ENCODE measurements around the gene RNF115. TPM values are rescaled to one million over a fixed set of nuclear protein-coding genes. Genes with fewer than 3 reads are reported as not detected.

RNF115 gene
- total RNA-seq, 1 donor from 2014 or later, result 15.9 TPM

DNA sequence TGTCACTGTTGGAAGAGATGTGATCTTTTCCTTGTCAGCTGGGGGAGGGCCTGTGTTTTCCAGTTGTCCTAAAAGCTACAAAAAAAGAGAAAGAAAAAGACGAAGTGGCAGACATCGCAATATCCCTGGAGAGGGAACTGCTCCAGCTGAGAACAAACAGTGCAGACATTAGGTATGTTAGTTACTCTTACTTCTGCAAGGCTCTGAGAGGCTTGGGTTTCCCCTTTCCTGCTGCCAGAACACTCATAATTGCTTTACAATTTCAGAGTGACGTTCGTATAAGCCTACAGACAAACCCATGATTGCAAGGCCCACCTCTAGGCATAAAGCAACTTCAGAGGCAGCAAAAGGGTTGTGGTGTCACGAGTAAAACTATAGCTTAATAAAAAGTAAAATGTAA lies 73.5 kb downstream of the RNF115 start:
- TF ChIP-seq, protein P1, sequence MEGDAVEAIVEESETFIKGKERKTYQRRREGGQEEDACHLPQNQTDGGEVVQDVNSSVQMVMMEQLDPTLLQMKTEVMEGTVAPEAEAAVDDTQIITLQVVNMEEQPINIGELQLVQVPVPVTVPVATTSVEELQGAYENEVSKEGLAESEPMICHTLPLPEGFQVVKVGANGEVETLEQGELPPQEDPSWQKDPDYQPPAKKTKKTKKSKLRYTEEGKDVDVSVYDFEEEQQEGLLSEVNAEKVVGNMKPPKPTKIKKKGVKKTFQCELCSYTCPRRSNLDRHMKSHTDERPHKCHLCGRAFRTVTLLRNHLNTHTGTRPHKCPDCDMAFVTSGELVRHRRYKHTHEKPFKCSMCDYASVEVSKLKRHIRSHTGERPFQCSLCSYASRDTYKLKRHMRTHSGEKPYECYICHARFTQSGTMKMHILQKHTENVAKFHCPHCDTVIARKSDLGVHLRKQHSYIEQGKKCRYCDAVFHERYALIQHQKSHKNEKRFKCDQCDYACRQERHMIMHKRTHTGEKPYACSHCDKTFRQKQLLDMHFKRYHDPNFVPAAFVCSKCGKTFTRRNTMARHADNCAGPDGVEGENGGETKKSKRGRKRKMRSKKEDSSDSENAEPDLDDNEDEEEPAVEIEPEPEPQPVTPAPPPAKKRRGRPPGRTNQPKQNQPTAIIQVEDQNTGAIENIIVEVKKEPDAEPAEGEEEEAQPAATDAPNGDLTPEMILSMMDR (IDR thresholded peaks at IDR 0.05), result no peak
- peaks cover 47% of the 10 kb centered on the region for H3K36me3 Mint-ChIP-seq (ENCODE audit: unreplicated experiment)
- no peaks in the 10 kb centered on the region for H3K27me3 Mint-ChIP-seq (ENCODE audit: unreplicated experiment)
- peaks cover 17% of the 10 kb centered on the region for H3K4me1 Mint-ChIP-seq (ENCODE audit: unreplicated experiment)
- no peaks in the 10 kb centered on the region for H3K9me3 Mint-ChIP-seq (ENCODE audit: unreplicated experiment)
- no peak for DNase-seq (ENCODE audit: extremely low spot score, unreplicated experiment)
- no peak overlapping the region for H3K4me3 Mint-ChIP-seq (ENCODE audit: unreplicated experiment)
- H3K27ac Mint-ChIP-seq (ENCODE audit: unreplicated experiment), result no peak overlapping the region

DNA sequence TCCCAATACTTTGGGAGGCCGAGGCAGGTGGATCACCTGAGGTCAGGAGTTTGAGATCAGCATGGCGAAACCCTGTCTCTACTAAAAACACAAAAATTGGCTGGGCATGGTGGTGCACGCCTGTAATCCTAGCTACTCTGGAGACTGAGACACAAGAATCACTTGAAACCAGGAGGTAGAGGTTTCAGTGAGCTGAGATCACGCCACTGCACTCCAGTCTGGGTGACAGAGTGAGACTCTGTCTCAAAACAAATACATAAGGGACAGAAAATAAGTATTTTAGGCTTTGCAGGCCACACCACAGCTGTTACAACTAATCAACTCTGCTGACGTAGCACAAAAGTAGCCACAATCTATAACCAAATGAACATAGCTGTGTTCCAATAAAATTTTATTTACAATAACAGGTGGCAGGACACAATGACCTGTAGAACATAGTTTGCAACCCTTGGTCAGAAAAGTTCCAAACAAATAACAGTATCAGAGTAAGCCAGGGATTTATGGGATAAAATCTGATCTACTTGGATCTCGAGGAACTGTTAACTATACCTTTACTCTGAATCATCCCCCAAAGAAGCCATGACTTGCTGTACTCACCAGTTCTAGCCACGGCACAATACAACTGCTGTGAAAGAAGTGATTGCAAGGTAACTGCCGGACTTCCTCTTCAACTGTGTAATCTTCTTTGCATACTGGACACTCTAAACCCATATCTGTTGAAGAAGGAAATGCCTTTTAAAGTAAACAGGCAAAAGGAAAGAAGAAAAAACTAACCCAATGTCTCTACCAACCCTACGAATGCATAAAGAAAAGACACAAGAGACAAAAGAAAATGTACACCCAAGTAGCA lies 76.3 kb downstream of the RNF115 start:
- Mint-ChIP-seq H3K4me1 (ENCODE audit: unreplicated experiment) (peaks cover 14% of the 10 kb centered on the region), H3K36me3 (ENCODE audit: unreplicated experiment) (peaks cover 63% of the 10 kb centered on the region), H3K4me3 (ENCODE audit: unreplicated experiment) (no peak overlapping the region), H3K27me3 (ENCODE audit: unreplicated experiment) (no peaks in the 10 kb centered on the region), H3K9me3 (ENCODE audit: unreplicated experiment) (no peaks in the 10 kb centered on the region), H3K27ac (ENCODE audit: unreplicated experiment) (no peak overlapping the region)
- TF ChIP-seq, protein P1 (IDR thresholded peaks at IDR 0.05), result no peak
- DNase-seq (ENCODE audit: extremely low spot score, unreplicated experiment), result no peak

DNA sequence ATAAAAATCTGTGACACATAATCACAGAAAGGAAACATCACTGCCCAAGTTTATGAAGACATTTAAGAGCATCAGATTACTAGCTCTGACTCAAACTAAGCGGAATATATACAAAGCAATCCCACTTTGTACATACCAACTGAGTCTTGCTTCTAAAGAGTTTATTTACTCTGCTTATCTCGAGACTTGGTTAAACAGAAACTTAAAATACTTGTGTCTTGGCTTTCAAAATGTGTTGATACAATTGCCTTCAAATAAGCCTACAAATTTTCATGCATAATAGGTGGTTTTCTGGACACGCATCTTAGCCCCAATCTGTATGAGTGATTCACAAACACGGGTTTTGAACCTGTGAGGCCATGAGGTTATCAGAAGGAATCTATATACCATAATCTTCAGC lies 83.6 kb downstream of the RNF115 start:
- peaks cover 36% of the 10 kb centered on the region for H3K36me3 Mint-ChIP-seq (ENCODE audit: unreplicated experiment)
- DNase-seq (ENCODE audit: extremely low spot score, unreplicated experiment), result no peak

DNA sequence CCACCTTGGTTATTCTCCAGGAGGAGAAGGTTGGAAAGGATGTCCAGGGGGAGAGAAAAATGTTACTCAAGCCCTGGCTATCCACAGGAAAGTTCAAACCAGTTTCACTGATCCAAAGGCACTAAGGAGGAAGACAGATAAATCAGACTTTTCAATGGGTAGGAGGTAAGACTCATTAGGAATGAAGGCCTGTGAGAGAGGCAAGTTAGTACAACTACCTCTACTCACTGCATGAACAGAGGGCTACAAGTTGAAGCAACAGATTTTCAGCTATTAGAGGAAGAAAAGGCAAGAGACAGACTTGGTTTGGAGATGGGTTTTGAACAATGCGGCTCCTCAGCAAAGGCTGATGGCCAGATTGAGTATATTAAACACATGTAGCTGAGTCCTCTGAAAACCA lies 87.7 kb downstream of the RNF115 start:
- Mint-ChIP-seq H3K9me3 (ENCODE audit: unreplicated experiment) (no peaks in the 10 kb centered on the region), H3K4me1 (ENCODE audit: unreplicated experiment) (no peaks in the 10 kb centered on the region), H3K27me3 (ENCODE audit: unreplicated experiment) (no peaks in the 10 kb centered on the region), H3K27ac (ENCODE audit: unreplicated experiment) (no peak overlapping the region), H3K36me3 (ENCODE audit: unreplicated experiment) (peaks cover 9% of the 10 kb centered on the region), H3K4me3 (ENCODE audit: unreplicated experiment) (no peak overlapping the region)
- DNase-seq (ENCODE audit: extremely low spot score, unreplicated experiment), result no peak
- TF ChIP-seq, protein P1 (IDR thresholded peaks at IDR 0.05), result no peak

More for the DNA sequence above, 83.6 kb downstream of the RNF115 start:
- TF ChIP-seq, protein P1 (IDR thresholded peaks at IDR 0.05), result no peak
- Mint-ChIP-seq H3K27me3 (ENCODE audit: unreplicated experiment) (no peaks in the 10 kb centered on the region), H3K4me1 (ENCODE audit: unreplicated experiment) (no peaks in the 10 kb centered on the region), H3K9me3 (ENCODE audit: unreplicated experiment) (no peaks in the 10 kb centered on the region), H3K27ac (ENCODE audit: unreplicated experiment) (no peak overlapping the region), H3K4me3 (ENCODE audit: unreplicated experiment) (no peak overlapping the region)

DNA sequence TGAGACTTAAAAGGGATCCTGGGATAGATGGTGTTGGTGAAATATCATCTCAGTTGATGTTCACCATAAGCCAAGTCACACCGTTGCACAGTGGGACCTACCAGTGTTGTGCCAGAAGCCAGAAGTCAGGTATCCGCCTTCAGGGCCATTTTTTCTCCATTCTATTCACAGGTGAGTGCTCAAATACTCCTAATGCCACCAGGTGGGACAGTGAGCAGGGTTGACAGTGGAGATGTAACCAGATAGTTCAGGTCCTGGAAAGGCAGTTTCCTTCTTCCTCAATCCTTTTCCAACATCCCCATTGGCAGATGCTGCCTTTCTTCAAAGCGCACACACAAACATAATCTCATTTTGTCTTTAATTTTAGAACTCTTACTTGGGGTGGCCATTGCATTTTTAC lies 93.0 kb downstream of the RNF115 start:
- TF ChIP-seq, protein P1 (IDR thresholded peaks at IDR 0.05), result no peak
- Mint-ChIP-seq H3K4me3 (ENCODE audit: unreplicated experiment) (no peak overlapping the region), H3K9me3 (ENCODE audit: unreplicated experiment) (no peaks in the 10 kb centered on the region), H3K4me1 (ENCODE audit: unreplicated experiment) (peaks cover 2% of the 10 kb centered on the region), H3K27ac (ENCODE audit: unreplicated experiment) (no peak overlapping the region), H3K36me3 (ENCODE audit: unreplicated experiment) (peaks cover 5% of the 10 kb centered on the region), H3K27me3 (ENCODE audit: unreplicated experiment) (no peaks in the 10 kb centered on the region)
- DNase-seq (ENCODE audit: extremely low spot score, unreplicated experiment), result no peak
